GM19468 (cell line): ENCODE data around the gene SLK.

Experiments used
- ATAC-seq: cut with Tn5 transposase; IDR thresholded peaks from one replicate; pipeline ENCODE4 v1.9.1; 2021; ENCODE audit warnings: mild to moderate bottlenecking, moderate library complexity, moderate number of reproducible peaks; ENCODE audit not compliant: unreplicated experiment; ENCODE audit errors: extremely low read depth

The SLK gene

GRCh38 chr10:103985726-103986125 is 18.8 kb downstream of the SLK start:
- ATAC-seq: no peak

DNA sequence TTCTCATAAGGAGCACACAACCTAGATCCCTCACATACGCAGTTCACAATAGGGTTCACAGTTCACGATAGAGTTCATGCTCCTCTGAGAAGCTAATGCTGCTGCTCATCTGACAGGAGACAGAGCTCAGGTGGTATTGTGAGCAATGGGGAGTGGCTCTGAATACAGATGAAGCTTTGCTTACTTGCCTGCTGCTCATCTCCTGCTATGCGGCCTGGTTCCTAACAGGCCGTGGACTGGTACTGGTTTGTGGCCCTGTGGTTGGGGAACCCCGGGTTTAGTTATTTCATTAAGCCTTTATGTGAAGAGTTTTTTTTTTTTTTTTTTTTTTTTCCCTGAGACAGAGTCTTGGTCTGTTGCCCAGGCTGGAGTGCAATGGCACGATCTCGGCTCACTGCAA is 19.4 kb downstream of the SLK start:
- ATAC-seq: no peak

DNA sequence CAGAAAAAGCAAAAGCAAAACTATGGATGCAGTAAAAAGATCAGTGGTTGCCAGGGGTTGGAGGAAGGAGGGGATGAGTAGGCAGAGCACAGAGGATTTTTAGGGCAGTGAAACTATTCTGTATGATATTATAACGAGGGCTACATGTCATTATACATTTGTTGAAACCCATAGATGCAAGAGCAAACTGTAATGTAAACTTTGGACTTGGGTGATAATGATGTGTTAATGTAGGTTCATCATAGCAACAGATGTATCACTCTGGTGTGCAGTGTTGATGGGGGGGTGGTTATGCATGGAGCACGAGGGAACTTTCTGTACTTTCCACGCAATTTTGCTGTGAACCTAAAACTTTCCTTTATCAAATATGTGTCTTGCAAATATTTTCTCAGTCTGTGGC is 23.2 kb downstream of the SLK start:
- ATAC-seq: no peak

GRCh38 chr10:103990531-103990930 is 23.6 kb downstream of the SLK start:
- no peak for ATAC-seq

- no peak for ATAC-seq
Observed at GRCh38 chr10:103991393-103992128, 24.6 kb downstream of the SLK start.

DNA sequence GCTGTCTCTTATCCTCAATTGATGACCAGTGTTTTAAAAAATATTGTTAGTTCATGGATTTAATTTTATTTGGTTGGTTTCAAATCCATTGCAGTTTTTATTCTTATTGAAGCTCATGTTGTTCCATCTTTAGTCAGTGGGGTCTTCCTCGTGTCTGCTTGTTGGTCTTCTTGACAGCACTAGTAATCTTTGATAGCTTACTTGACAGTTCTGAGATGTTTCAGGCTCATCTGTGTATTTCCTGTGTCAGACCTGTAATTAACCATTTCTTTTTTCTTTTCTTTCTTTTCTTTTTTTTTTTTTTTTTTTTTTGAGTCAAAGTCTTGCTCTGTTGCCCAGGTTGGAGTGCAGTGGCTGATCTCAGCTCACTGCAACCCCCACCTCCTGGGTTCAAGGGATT is 28.2 kb downstream of the SLK start:
- ATAC-seq: no peak

- no peak for ATAC-seq
Observed at GRCh38 chr10:103998805-103999204, 31.9 kb downstream of the SLK start.

DNA sequence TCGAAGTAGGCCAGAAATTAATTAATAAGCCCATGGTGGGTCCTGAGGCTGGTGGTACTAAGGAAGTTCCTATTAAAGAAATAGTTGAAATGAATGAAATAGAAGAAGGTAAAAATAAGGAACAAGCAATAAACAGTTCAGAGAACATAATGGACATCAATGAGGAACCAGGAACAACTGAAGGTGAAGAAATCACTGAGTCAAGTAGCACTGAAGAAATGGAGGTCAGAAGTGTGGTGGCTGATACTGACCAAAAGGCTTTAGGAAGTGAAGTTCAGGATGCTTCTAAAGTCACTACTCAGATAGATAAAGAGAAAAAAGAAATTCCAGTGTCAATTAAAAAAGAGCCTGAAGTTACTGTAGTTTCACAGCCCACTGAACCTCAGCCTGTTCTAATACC is 36.0 kb downstream of the SLK start:
- no peak for ATAC-seq

DNA sequence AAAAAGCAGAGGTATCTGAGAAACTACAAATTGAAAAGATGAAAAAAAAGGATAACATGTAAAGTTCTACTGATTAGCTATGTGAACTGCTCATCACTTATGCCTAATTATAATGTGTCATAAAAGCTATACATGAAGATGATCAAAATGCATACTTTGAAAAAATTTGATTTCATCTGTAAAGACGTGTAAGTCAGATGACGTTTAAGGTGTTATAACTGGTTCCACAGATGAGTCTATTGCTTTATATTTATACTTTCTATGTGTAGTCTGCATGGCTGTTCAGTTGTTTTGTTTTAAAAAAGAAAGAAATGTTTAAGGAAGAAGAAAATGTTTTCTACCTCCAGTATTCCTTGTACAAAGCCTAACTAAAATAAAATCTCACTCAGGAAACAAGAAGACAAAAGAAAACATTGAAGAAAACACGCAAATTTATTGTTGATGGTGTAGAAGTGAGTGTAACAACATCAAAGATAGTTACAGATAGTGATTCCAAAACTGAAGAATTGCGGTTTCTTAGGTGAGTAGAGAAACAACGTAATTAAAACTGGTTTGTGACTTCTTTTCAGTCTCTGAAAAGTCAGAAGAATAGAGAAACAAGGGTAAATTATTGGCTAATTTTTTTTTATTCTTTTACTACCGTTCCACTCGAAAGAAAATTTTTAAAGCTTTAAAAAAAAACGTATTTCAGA is 38.4 kb downstream of the SLK start:
- no peak for ATAC-seq

GRCh38 chr10:104011904-104012303 is 45.0 kb downstream of the SLK start:
- no peak for ATAC-seq

GRCh38 chr10:104013489-104013888 is 46.5 kb downstream of the SLK start:
- ATAC-seq: no peak

DNA sequence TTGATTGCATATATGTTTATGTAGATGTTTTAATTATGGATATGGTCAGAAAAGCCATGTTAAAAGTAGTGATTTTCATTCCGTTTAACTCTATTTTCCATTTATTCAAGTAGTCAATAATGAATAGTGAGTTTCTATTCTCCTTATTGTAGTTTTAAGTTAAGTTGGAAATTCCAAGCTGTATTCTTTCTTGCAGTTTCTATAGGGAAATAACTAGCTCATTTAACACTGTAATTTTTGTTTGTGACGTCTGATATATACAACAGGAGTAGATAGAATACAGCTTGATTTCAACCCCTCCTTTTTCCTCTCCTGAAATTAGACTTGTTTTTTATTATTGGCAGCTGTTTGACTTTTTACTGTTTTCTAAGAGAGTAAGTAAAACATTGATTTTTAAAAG is 47.2 kb downstream of the SLK start:
- ATAC-seq: no peak

DNA sequence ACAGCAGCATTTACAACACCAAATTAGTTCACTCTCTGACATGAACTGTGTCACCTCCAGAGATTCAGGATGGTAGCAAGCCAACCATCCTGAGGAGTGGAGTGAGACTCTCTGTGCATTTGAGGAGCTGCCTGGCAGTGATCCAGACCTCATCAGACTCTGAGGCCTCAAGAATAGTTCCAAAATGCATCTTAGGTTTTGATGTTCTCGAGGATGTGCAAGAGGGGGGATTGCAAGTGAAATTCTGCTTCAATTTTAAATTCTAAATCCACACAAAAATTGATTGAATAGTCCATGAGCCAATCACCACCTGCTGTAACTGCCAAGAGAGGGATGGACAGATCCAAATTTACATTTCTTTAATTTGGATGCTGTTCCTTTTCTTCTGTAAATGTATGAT is 49.7 kb downstream of the SLK start:
- no peak for ATAC-seq

GRCh38 chr10:104018471-104018870 is 51.5 kb downstream of the SLK start:
- ATAC-seq: no peak

DNA sequence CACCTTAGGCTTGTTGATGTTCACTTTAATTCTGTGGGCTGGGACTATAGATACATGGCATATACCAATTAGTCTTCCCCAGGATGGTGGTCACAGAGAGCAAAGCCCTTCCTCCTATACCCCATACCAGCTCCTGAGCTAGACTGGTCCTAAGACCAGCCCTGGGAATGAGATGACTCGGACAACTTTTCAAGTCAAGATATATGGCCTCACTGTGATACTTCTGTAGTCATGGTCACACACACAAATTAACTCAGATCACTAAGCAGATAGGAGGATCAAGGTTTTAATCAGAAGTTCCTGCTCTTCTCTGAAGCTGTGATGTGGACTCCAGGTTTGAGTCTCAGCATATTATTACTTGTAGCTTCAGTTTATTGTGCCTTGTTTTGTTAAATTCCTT is 53.1 kb downstream of the SLK start:
- no peak for ATAC-seq

GRCh38 chr10:104021246-104021645 is 54.3 kb downstream of the SLK start:
- no peak for ATAC-seq

DNA sequence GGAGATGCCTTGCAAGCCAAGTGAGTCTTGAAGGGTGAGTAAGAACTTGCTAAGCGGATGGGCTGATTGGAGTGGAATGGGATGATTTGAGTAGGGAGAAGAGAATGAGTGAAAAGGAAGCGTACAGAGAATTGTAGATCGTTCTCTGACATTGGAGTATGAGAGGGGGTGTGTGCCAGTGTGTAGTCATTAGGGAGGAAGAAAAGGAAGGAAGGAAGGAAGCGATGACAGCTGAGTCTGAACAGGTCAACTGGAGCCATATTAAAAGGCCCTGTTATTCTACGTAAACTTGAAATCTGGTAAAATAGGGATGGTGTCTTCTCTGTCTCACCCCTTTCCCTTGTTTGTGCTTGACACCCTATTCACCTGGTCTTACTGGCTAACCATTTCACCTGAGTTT is 55.1 kb downstream of the SLK start:
- no peak for ATAC-seq

- ATAC-seq: no peak
Observed at GRCh38 chr10:104025524-104025923, 58.6 kb downstream of the SLK start.

GRCh38 chr10:104026762-104027161 is 59.8 kb downstream of the SLK start:
- ATAC-seq: no peak

- no peak for ATAC-seq
Observed at GRCh38 chr10:104028146-104028545, 61.2 kb downstream of the SLK start.

GRCh38 chr10:104028823-104029520 is 62.0 kb downstream of the SLK start:
- ATAC-seq: no peak

DNA sequence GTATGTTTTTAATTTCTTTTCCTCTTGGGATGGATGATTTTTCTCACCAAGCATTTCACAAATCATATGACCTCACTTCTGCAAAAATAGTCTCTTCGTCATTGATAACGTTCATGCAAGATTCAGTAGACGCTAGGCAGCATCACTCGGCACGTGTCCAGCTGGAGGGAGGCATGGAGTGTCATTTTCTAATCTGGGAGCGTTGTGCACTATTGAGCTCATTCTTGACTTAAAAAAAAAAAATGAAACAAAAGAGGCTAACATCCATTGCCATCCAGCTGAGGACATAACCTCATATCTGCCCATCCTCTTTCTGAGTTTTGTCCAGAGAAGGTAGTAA is 62.6 kb downstream of the SLK start:
- ATAC-seq: no peak
